Activated CD4-positive, alpha-beta T cell treated with anti-CD3 and anti-CD28 coated beads, Interleukin-2, amount 10 ng/mL, durations not matched to agents 24 days and 14 days (primary cell): Measurements from ENCODE around the gene DLX4. TPM values are rescaled to one million over a fixed set of nuclear protein-coding genes. Genes with fewer than 3 reads are reported as not detected.

Experiments
- DNase-seq: peaks from one replicate; pipeline ENCODE4 v3.0.0; 2022
- H3K27ac Mint-ChIP-seq: one replicate; pipeline ENCODE4 v1.8.0; 2022; ENCODE audit warnings: mild to moderate bottlenecking, mixed read lengths
- H3K27me3 Mint-ChIP-seq: one replicate; pipeline ENCODE4 v1.8.0; 2022; ENCODE audit warnings: mixed read lengths
- H3K36me3 Mint-ChIP-seq: one replicate; pipeline ENCODE4 v1.8.0; 2022; ENCODE audit warnings: low read depth, mild to moderate bottlenecking, mixed read lengths
- H3K4me1 Mint-ChIP-seq: one replicate; pipeline ENCODE4 v1.8.0; 2021; ENCODE audit warnings: mixed read lengths
- H3K4me3 Mint-ChIP-seq: one replicate; pipeline ENCODE4 v1.8.0; 2022; ENCODE audit warnings: mild to moderate bottlenecking, moderate library complexity, mixed read lengths
- H3K9me3 Mint-ChIP-seq: one replicate; pipeline ENCODE4 v1.8.0; 2021; ENCODE audit warnings: mixed read lengths
- intact Hi-C: fragments of 100-400 bp; cut with micrococcal nuclease; formaldehyde crosslinking; loops from one replicate; pipeline ENCODE4 v1.15.1; 2023
- total RNA-seq: library from RNA; stranded (reverse); gene quantifications from 2 replicates; pipeline ENCODE4 v1.2.3, GENCODE V29; 2022

DLX4 gene
- total RNA-seq, 1 donor from 2014 or later = 0.21 TPM

- Mint-ChIP-seq H3K36me3 (no peaks in the 10 kb centered on the region), H3K4me3 (no peak overlapping the region), H3K4me1 (no peaks in the 10 kb centered on the region), H3K9me3 (no peaks in the 10 kb centered on the region), H3K27ac (no peak overlapping the region), H3K27me3 (peaks cover 64% of the 10 kb centered on the region)
- no peak for DNase-seq
- intact Hi-C loops = no loop called here
Measured at GRCh38 chr17:49977463-49978389, 8.7 kb downstream of the DLX4 start.

- intact Hi-C loops = no loop called here
- no peaks in the 10 kb centered on the region for H3K4me1 Mint-ChIP-seq
- DNase-seq = no peak
- no peak overlapping the region for H3K27ac Mint-ChIP-seq
- H3K27me3 Mint-ChIP-seq = peaks cover 58% of the 10 kb centered on the region
- no peaks in the 10 kb centered on the region for H3K9me3 Mint-ChIP-seq
- no peak overlapping the region for H3K4me3 Mint-ChIP-seq
- no peaks in the 10 kb centered on the region for H3K36me3 Mint-ChIP-seq
Measured at GRCh38 chr17:49978501-49978900, 9.5 kb downstream of the DLX4 start.

GRCh38 chr17:49979748-49980479, 10.9 kb downstream of the DLX4 start:
- Mint-ChIP-seq H3K27ac (no peak overlapping the region), H3K27me3 (peaks cover 53% of the 10 kb centered on the region), H3K4me1 (no peaks in the 10 kb centered on the region), H3K9me3 (no peaks in the 10 kb centered on the region), H3K36me3 (no peaks in the 10 kb centered on the region), H3K4me3 (no peak overlapping the region)
- intact Hi-C loops = no loop called here
- DNase-seq = no peak

- Mint-ChIP-seq H3K4me3 (no peak overlapping the region), H3K9me3 (no peaks in the 10 kb centered on the region), H3K4me1 (no peaks in the 10 kb centered on the region), H3K27ac (no peak overlapping the region), H3K36me3 (no peaks in the 10 kb centered on the region), H3K27me3 (peaks cover 47% of the 10 kb centered on the region)
- DNase-seq = no peak
- intact Hi-C loops = no loop called here
Measured at GRCh38 chr17:49980703-49981197, 11.8 kb downstream of the DLX4 start.

- intact Hi-C loops = no loop called here
- Mint-ChIP-seq H3K27me3 (peaks cover 60% of the 10 kb centered on the region), H3K4me1 (no peaks in the 10 kb centered on the region), H3K4me3 (no peak overlapping the region), H3K9me3 (no peaks in the 10 kb centered on the region), H3K36me3 (no peaks in the 10 kb centered on the region), H3K27ac (no peak overlapping the region)
- DNase-seq = no peak
Measured at GRCh38 chr17:49984283-49984682, 15.3 kb downstream of the DLX4 start.

GRCh38 chr17:49984776-49985175, 15.8 kb downstream of the DLX4 start:
- Mint-ChIP-seq H3K9me3 (no peaks in the 10 kb centered on the region), H3K27me3 (peaks cover 63% of the 10 kb centered on the region)

GRCh38 chr17:49985310-49985990, 16.5 kb downstream of the DLX4 start:
- Mint-ChIP-seq H3K4me1 (no peaks in the 10 kb centered on the region), H3K27ac (no peak overlapping the region), H3K4me3 (no peak overlapping the region), H3K36me3 (no peaks in the 10 kb centered on the region), H3K27me3 (peaks cover 65% of the 10 kb centered on the region), H3K9me3 (no peaks in the 10 kb centered on the region)
- DNase-seq = no peak
- intact Hi-C loops = no loop called here

More at GRCh38 chr17:49984776-49985175, 15.8 kb downstream of the DLX4 start:
- no peak overlapping the region for H3K4me3 Mint-ChIP-seq
- H3K36me3 Mint-ChIP-seq = no peaks in the 10 kb centered on the region
- intact Hi-C loops = no loop called here
- H3K27ac Mint-ChIP-seq = no peak overlapping the region
- no peaks in the 10 kb centered on the region for H3K4me1 Mint-ChIP-seq
- no peak for DNase-seq

- Mint-ChIP-seq H3K27ac (no peak overlapping the region), H3K4me1 (no peaks in the 10 kb centered on the region), H3K27me3 (peaks cover 67% of the 10 kb centered on the region), H3K36me3 (no peaks in the 10 kb centered on the region), H3K4me3 (no peak overlapping the region), H3K9me3 (no peaks in the 10 kb centered on the region)
- intact Hi-C loops = no loop called here
- DNase-seq = no peak
Measured at GRCh38 chr17:49986396-49987289, 17.7 kb downstream of the DLX4 start.

GRCh38 chr17:49987290-49987585, 18.2 kb downstream of the DLX4 start:
- no peak for DNase-seq
- H3K27me3 Mint-ChIP-seq = peaks cover 67% of the 10 kb centered on the region
- no peaks in the 10 kb centered on the region for H3K36me3 Mint-ChIP-seq
- intact Hi-C loops = no loop called here
- no peak overlapping the region for H3K4me3 Mint-ChIP-seq
- no peak overlapping the region for H3K27ac Mint-ChIP-seq
- H3K9me3 Mint-ChIP-seq = no peaks in the 10 kb centered on the region
- no peaks in the 10 kb centered on the region for H3K4me1 Mint-ChIP-seq

GRCh38 chr17:49987681-49988441, 18.9 kb downstream of the DLX4 start:
- Mint-ChIP-seq H3K36me3 (no peaks in the 10 kb centered on the region), H3K4me1 (peaks cover 1% of the 10 kb centered on the region), H3K9me3 (no peaks in the 10 kb centered on the region), H3K27ac (no peak overlapping the region), H3K4me3 (no peak overlapping the region), H3K27me3 (peaks cover 69% of the 10 kb centered on the region)
- no peak for DNase-seq
- intact Hi-C loops = no loop called here

GRCh38 chr17:49989518-49989880, 20.5 kb downstream of the DLX4 start:
- intact Hi-C loops = no loop called here
- DNase-seq = no peak
- no peak overlapping the region for H3K27ac Mint-ChIP-seq
- H3K4me3 Mint-ChIP-seq = no peak overlapping the region
- no peaks in the 10 kb centered on the region for H3K36me3 Mint-ChIP-seq
- peaks cover 8% of the 10 kb centered on the region for H3K4me1 Mint-ChIP-seq
- H3K9me3 Mint-ChIP-seq = no peaks in the 10 kb centered on the region
- peaks cover 72% of the 10 kb centered on the region for H3K27me3 Mint-ChIP-seq

- no peaks in the 10 kb centered on the region for H3K9me3 Mint-ChIP-seq
- H3K4me1 Mint-ChIP-seq = peaks cover 12% of the 10 kb centered on the region
- intact Hi-C loops = loop anchor here (10.0 kb wide), 1 partner anchor 286 kb away; the partner anchor contains the start of gene SLC35B1
- no peak overlapping the region for H3K4me3 Mint-ChIP-seq
- H3K27me3 Mint-ChIP-seq = peaks cover 76% of the 10 kb centered on the region
- H3K36me3 Mint-ChIP-seq = no peaks in the 10 kb centered on the region
- H3K27ac Mint-ChIP-seq = no peak overlapping the region
- no peak for DNase-seq
Measured at GRCh38 chr17:49990331-49990730, 21.3 kb downstream of the DLX4 start.
